Liver (tissue), 9 donors: ENCODE measurements around the gene RBMS3. TPM values are rescaled to one million over a fixed set of nuclear protein-coding genes. Genes with fewer than 3 reads are reported as not detected.

ENCODE experiments used
- DNase-seq: peaks from one replicate; pipeline ENCODE4 v3.0.0-alpha.2; 2017; ENCODE audit warnings: low spot score
- H3K27ac ChIP-seq, 2 donors: one replicate each; pipeline ENCODE4 v1.7.0; 2013; ENCODE audit warnings: inconsistent platforms in 2 of 2, low read length in 2 of 2, control low read depth in 1 of 2, low read depth in 1 of 2, mild to moderate bottlenecking in 1 of 2
- H3K27me3 ChIP-seq, 4 donors: one replicate each; pipeline versions ENCODE4 v1.6.1 to v1.7.0; 2013; ENCODE audit warnings: low read length in 3 of 4, inconsistent platforms in 1 of 4, mild to moderate bottlenecking in 1 of 4, moderate library complexity in 1 of 4; ENCODE audit not compliant: control insufficient read depth in 4 of 4, insufficient read depth in 4 of 4
- H3K36me3 ChIP-seq, 4 donors: one replicate each; pipeline versions ENCODE4 v1.6.1 to v1.7.0; 2013; ENCODE audit warnings: low read length in 3 of 4, mild to moderate bottlenecking in 3 of 4, low read depth in 1 of 4, moderate library complexity in 1 of 4; ENCODE audit not compliant: control insufficient read depth in 4 of 4, insufficient read depth in 3 of 4
- H3K4me1 ChIP-seq, 4 donors: one replicate each; pipeline versions ENCODE4 v1.6.1 to v1.7.0; 2013; ENCODE audit warnings: low read length in 3 of 4, mild to moderate bottlenecking in 3 of 4, moderate library complexity in 1 of 4; ENCODE audit not compliant: control insufficient read depth in 4 of 4, insufficient read depth in 4 of 4
- H3K4me3 ChIP-seq, 3 donors: one replicate each; pipeline versions ENCODE4 v1.6.1 to v1.7.0; 2013; ENCODE audit warnings: low read length in 3 of 3, control low read depth in 1 of 3, low read depth in 1 of 3, mild to moderate bottlenecking in 1 of 3
- H3K9ac ChIP-seq, 2 donors: one replicate each; pipeline ENCODE4 v1.7.0; 2013; ENCODE audit warnings: low read length in 2 of 2, mild to moderate bottlenecking in 2 of 2, moderate library complexity in 2 of 2, control low read depth in 1 of 2, low read depth in 1 of 2
- H3K9me3 ChIP-seq, 4 donors: one replicate each; pipeline versions ENCODE4 v1.6.1 to v1.7.0; 2013; ENCODE audit warnings: low read length in 3 of 4; ENCODE audit not compliant: control insufficient read depth in 4 of 4
- EGR1 ChIP-seq, 2 donors: IDR thresholded peaks; 2 replicates each; pipeline ENCODE4 v1.6.1; 2016 to 2018; ENCODE audit warnings: antibody characterized with exemption in 2 of 2, low read depth in 2 of 2
- FOXA2 ChIP-seq: IDR thresholded peaks from 2 replicates; pipeline ENCODE4 v1.6.1; 2016; ENCODE audit warnings: antibody characterized with exemption
- GABPA ChIP-seq, 2 donors: IDR thresholded peaks in 1 of 2; conservative IDR thresholded peaks in 1 of 2; 2 replicates each; pipeline ENCODE4 v1.6.1; 2016; ENCODE audit warnings: antibody characterized with exemption in 2 of 2, mild to moderate bottlenecking in 1 of 2, moderate library complexity in 1 of 2
- HNF4G ChIP-seq: IDR thresholded peaks from 2 replicates; pipeline ENCODE4 v1.6.1; 2016; ENCODE audit warnings: antibody characterized with exemption
- JUND ChIP-seq, 2 donors: IDR thresholded peaks; 2 replicates each; pipeline ENCODE4 v1.6.1; 2016; ENCODE audit warnings: antibody characterized with exemption in 2 of 2
- MAX ChIP-seq: IDR thresholded peaks from 2 replicates; pipeline ENCODE4 v1.6.1; 2016; ENCODE audit warnings: antibody characterized with exemption
- NR2F2 ChIP-seq: IDR thresholded peaks from 2 replicates; pipeline ENCODE4 v1.6.1; 2016; ENCODE audit warnings: antibody characterized with exemption
- RAD21 ChIP-seq, 2 donors: IDR thresholded peaks; 2 replicates each; pipeline ENCODE4 v1.6.1; 2016; ENCODE audit warnings: antibody characterized with exemption in 2 of 2, mild to moderate bottlenecking in 2 of 2
- RXRA ChIP-seq, 2 donors: IDR thresholded peaks; 2 replicates each; pipeline ENCODE4 v1.6.1; 2017 to 2018; ENCODE audit warnings: antibody characterized with exemption in 2 of 2, mild to moderate bottlenecking in 1 of 2
- TAF1 ChIP-seq: conservative IDR thresholded peaks from 2 replicates; pipeline ENCODE4 v1.6.1; 2016; ENCODE audit warnings: antibody characterized with exemption, mild to moderate bottlenecking
- YY1 ChIP-seq: IDR thresholded peaks from 2 replicates; pipeline ENCODE4 v1.6.1; 2016; ENCODE audit warnings: antibody characterized with exemption, mild to moderate bottlenecking
- WGBS: extraction: QIAGEN DNeasy Blood & Tissue Kit; methylation state at CpG from one replicate; pipeline ENCODE4 v1.1.7; 2013; 5-methylcytosine and 5-hydroxymethylcytosine counted together
- polyA plus RNA-seq, 2 donors: library from polyadenylated mRNA; stranded (reverse) in 1 of 2; unstranded in 1 of 2; fragments of 200-250 nt in 1 of 2; fragments of >200 nt in 1 of 2; fragmentation: Nextera tagmentation in 1 of 2; extraction: Ambion mirVana in 1 of 2; gene quantifications; one replicate each; pipeline versions ENCODE4 v1.2.1 to v1.2.3, GENCODE V29; 2013 to 2015
- total RNA-seq, 2 donors: library from RNA; depleted of rRNA; stranded (reverse); fragments of >200 nt; gene quantifications; one replicate each; pipeline ENCODE4 v1.2.3, GENCODE V29; 2014
- TF ChIP-seq, protein P1 (sequence below): IDR thresholded peaks from 2 replicates; pipeline ENCODE4 v1.6.1; 2016; ENCODE audit warnings: antibody characterized with exemption
- TF ChIP-seq, protein P2 (sequence below): IDR thresholded peaks from 2 replicates; pipeline ENCODE4 v1.6.1; 2016; ENCODE audit warnings: antibody characterized with exemption
- TF ChIP-seq, protein P3 (sequence below): fragments of 150-350 bp; IDR thresholded peaks from 2 replicates; pipeline ENCODE4 v1.5.1; 2017; ENCODE audit warnings: improper control_type of control experiment, low read depth, low read length; ENCODE audit not compliant: missing input control
- donor health status: healthy.
- donor health status: healthy.
- donor health status: healthy.
- donor health status: healthy.
- donor health status: healthy.

RBMS3 gene
- total and polyA plus RNA-seq, 4 donors = 1.2 to 14.9 (median 9.3) TPM

DNA sequence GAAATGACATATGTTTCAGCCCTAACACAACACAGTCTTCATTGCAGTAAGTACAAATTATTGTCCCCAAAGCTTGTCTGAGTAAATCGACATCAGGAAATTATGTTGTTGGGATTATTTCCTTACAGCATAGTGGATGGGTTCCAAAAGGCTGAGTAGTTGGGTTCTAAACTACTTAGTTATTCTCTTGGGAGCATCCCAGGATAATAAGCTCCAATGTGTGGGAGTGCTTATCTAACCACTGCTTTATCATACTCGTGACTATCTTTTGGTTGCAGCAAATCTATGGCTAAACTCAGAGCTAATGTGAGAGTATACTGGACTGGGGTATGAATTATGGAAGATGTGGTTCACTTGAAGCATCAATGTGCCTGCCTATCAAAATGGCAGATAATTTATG is 128.5 kb downstream of the RBMS3 start:
- Histone ChIP-seq H3K4me3 (no peak overlapping the region), H3K27ac (no peak overlapping the region), H3K36me3 (no peaks in the 10 kb centered on the region), H3K4me1 (peaks cover 0 to 2% (median 0%) of the 10 kb centered on the region in 4 donors), H3K9me3 (no peaks in the 10 kb centered on the region), H3K27me3 (no peaks in the 10 kb centered on the region), H3K9ac (no peak overlapping the region)
- no peak for DNase-seq
- 80% methylated on average over 2 of the region's 2 CpGs for WGBS
- TF ChIP-seq RXRA (IDR thresholded peaks at IDR 0.05) (no peak), JUND (IDR thresholded peaks at IDR 0.05) (no peak), GABPA (IDR thresholded peaks at IDR 0.05 in 1 of 2, conservative IDR thresholded peaks at IDR 0.05 in 1 of 2) (no peak), MAX (no peak)
- TF ChIP-seq, protein P1, sequence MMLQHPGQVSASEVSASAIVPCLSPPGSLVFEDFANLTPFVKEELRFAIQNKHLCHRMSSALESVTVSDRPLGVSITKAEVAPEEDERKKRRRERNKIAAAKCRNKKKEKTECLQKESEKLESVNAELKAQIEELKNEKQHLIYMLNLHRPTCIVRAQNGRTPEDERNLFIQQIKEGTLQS = no peak
- TF ChIP-seq, protein P2, sequence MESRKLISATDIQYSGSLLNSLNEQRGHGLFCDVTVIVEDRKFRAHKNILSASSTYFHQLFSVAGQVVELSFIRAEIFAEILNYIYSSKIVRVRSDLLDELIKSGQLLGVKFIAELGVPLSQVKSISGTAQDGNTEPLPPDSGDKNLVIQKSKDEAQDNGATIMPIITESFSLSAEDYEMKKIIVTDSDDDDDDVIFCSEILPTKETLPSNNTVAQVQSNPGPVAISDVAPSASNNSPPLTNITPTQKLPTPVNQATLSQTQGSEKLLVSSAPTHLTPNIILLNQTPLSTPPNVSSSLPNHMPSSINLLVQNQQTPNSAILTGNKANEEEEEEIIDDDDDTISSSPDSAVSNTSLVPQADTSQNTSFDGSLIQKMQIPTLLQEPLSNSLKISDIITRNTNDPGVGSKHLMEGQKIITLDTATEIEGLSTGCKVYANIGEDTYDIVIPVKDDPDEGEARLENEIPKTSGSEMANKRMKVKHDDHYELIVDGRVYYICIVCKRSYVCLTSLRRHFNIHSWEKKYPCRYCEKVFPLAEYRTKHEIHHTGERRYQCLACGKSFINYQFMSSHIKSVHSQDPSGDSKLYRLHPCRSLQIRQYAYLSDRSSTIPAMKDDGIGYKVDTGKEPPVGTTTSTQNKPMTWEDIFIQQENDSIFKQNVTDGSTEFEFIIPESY = no peak

DNA sequence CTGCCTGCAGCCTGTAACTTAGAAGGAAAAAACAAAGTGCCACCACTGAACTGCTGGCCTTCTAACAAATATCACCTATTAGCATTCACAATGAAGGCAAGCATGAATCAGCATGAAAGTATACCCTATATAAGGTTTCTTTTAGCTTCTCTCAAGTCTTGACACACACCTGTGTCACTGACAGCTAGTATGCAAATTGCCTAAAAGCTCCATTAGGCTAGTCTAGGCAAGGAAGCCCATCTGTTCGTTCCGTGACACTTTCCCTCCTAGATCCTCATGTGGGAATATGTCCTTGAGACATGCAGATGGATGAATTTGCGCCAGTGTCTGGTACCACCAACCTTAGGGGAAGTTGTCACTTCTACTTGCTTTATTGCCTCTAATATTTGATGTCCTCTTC is 129.3 kb downstream of the RBMS3 start:
- WGBS = 93% methylated on average over 3 of the region's 3 CpGs
- no peak overlapping the region for H3K4me3 ChIP-seq
- H3K27ac ChIP-seq = no peak overlapping the region
- peaks cover 0 to 2% (median 0%) of the 10 kb centered on the region in 4 donors for H3K4me1 ChIP-seq
- H3K9ac ChIP-seq = no peak overlapping the region
- DNase-seq = no peak
- H3K9me3 ChIP-seq = no peaks in the 10 kb centered on the region
- TF ChIP-seq NR2F2 = no peak
- no peak for TF ChIP-seq MAX
- no peak for TF ChIP-seq RXRA (IDR thresholded peaks at IDR 0.05)
- TF ChIP-seq, protein P3, sequence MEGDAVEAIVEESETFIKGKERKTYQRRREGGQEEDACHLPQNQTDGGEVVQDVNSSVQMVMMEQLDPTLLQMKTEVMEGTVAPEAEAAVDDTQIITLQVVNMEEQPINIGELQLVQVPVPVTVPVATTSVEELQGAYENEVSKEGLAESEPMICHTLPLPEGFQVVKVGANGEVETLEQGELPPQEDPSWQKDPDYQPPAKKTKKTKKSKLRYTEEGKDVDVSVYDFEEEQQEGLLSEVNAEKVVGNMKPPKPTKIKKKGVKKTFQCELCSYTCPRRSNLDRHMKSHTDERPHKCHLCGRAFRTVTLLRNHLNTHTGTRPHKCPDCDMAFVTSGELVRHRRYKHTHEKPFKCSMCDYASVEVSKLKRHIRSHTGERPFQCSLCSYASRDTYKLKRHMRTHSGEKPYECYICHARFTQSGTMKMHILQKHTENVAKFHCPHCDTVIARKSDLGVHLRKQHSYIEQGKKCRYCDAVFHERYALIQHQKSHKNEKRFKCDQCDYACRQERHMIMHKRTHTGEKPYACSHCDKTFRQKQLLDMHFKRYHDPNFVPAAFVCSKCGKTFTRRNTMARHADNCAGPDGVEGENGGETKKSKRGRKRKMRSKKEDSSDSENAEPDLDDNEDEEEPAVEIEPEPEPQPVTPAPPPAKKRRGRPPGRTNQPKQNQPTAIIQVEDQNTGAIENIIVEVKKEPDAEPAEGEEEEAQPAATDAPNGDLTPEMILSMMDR = no peak
- no peak for TF ChIP-seq YY1
- no peak for TF ChIP-seq RAD21 (IDR thresholded peaks at IDR 0.05)
- H3K36me3 ChIP-seq = no peaks in the 10 kb centered on the region
- H3K27me3 ChIP-seq = no peaks in the 10 kb centered on the region

GRCh38 chr3:29410660-29411405 is 130.0 kb downstream of the RBMS3 start:
- Histone ChIP-seq H3K4me1 (peaks cover 0 to 2% (median 0%) of the 10 kb centered on the region in 4 donors), H3K9ac (no peak overlapping the region), H3K27me3 (no peaks in the 10 kb centered on the region), H3K4me3 (no peak overlapping the region), H3K36me3 (no peaks in the 10 kb centered on the region), H3K9me3 (no peaks in the 10 kb centered on the region), H3K27ac (no peak overlapping the region)
- TF ChIP-seq NR2F2 (no peak), GABPA (IDR thresholded peaks at IDR 0.05 in 1 of 2, conservative IDR thresholded peaks at IDR 0.05 in 1 of 2) (no peak), TAF1 (no peak), RAD21 (IDR thresholded peaks at IDR 0.05) (no peak), EGR1 (IDR thresholded peaks at IDR 0.05; ENCODE audit: low read depth in 2 of 2) (no peak), HNF4G (no peak), JUND (IDR thresholded peaks at IDR 0.05) (no peak), FOXA2 (no peak), RXRA (IDR thresholded peaks at IDR 0.05) (no peak), YY1 (no peak)
- TF ChIP-seq, protein P3 = no peak
- TF ChIP-seq, protein P2 = no peak
- DNase-seq = no peak
- WGBS = 50% methylated on average over 3 of the region's 3 CpGs
